Measurements from ENCODE around the gene HTT. TPM values are rescaled to one million over a fixed set of nuclear protein-coding genes. Genes with fewer than 3 reads are reported as not detected.

Gene HTT
- total RNA-seq, 1 donor from 2014 or later: 32.5 TPM

DNA sequence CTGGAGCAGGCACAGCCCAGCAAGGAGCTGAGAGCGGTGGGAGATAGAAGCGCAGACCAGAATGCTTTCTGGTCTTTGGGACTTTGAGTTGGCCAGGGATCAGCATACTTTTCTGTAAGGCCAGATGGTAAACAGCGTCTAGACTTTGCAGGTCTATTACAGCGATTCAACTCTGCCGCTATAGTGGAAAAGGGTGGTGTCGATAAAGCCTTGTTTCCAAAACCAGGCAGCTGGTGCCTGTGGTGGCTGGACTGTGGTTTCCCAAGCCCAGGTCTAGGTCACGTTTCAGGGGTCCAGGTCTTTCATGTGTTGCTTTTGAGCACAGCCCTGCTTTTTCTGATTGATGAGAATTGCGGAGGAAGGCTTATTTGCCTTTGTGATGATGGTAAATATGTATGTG, 40.2 kb upstream of the HTT start:
- no peak overlapping the region for H3K4me3 ChIP-seq (ENCODE audit: low read depth, low read length)
- TF ChIP-seq, protein P1, sequence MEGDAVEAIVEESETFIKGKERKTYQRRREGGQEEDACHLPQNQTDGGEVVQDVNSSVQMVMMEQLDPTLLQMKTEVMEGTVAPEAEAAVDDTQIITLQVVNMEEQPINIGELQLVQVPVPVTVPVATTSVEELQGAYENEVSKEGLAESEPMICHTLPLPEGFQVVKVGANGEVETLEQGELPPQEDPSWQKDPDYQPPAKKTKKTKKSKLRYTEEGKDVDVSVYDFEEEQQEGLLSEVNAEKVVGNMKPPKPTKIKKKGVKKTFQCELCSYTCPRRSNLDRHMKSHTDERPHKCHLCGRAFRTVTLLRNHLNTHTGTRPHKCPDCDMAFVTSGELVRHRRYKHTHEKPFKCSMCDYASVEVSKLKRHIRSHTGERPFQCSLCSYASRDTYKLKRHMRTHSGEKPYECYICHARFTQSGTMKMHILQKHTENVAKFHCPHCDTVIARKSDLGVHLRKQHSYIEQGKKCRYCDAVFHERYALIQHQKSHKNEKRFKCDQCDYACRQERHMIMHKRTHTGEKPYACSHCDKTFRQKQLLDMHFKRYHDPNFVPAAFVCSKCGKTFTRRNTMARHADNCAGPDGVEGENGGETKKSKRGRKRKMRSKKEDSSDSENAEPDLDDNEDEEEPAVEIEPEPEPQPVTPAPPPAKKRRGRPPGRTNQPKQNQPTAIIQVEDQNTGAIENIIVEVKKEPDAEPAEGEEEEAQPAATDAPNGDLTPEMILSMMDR (conservative IDR thresholded peaks at IDR 0.05; ENCODE audit: low read depth, low read length): no peak
- no peak for DNase-seq (ENCODE audit: low read depth)

DNA sequence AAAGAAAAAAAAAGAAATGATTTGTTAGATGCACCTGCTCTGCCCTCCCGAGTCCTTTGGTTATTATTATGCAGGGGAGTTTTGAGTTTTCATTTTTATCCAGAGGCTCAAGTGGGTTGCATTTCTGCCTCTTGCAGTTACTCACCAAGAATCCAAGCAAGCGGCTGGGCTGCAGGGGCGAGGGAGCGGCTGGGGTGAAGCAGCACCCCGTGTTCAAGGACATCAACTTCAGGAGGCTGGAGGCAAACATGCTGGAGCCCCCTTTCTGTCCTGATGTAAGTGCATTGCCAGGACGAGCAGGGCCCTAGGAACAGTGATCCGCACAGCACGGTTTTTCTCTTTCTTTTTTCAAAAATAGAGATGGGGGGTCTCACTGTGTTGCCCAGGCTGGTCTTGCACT, 39.2 kb upstream of the HTT start:
- no peak overlapping the region for H3K4me3 ChIP-seq (ENCODE audit: low read depth, low read length)
- DNase-seq (ENCODE audit: low read depth): no peak
- TF ChIP-seq, protein P1 (conservative IDR thresholded peaks at IDR 0.05; ENCODE audit: low read depth, low read length): no peak

DNA sequence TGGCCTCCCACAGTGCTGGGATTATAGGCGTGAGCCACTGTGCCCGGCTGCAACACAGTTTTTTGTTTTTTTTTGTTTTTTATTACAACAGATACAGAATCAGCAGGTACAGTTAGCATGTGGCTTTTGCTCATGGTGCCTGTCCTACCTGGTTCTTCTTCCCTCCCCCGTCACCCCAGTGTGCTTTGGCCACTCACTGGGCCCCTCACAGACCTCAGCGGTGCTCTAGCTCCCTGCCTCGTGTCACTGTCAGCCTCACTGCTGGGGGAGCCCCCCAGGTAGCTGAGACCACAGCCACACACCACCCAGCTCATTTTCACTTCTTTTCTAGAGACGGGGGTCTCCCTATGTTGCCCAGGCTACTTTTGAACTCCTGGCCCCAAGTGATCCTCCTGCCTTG, 38.8 kb upstream of the HTT start:
- no peak overlapping the region for H3K4me3 ChIP-seq (ENCODE audit: low read depth, low read length)
- no peak for DNase-seq (ENCODE audit: low read depth)
- TF ChIP-seq, protein P1 (conservative IDR thresholded peaks at IDR 0.05; ENCODE audit: low read depth, low read length): no peak

DNA sequence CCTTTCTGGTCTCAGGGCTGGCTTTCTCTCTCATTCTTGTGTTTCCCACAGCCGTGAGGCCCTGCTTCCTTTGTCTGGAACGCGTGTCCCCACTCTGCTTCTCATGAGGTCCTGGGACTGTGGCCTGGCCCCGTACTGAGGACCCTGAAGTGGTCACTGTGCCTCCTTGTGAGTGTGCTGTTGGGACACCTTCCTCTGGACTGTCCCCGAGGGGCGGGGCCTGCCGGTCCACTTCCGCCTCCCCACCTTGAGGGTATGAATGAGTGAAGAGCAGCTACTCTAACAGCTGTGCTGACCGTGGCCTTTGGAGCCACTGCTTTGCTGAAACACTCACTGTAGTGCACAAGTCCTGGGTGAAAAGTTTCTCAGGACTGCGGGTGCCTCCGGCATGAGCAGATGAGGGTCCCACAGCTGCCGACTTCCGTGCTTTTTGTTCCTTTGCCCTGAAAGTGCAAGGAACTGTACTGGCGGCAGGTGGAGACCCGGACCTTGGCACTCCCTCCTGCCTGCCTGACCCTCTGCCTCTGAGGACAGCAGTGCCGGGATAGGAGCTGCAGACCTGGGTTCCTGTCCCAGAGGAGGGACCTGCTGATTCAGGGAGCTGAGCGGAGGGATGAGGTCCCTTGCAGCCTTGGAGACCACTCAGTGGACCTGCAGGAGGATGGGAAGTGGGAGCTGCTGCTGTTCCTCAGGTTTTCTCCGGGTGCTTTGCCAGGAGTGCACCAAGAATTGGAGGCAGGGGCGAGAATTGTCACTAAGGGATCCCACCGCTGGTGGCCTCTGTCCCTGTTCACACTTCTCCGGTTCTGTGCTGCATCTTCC, 38.1 kb upstream of the HTT start:
- TF ChIP-seq, protein P1 (conservative IDR thresholded peaks at IDR 0.05; ENCODE audit: low read depth, low read length): no peak
- H3K4me3 ChIP-seq (ENCODE audit: low read depth, low read length): no peak overlapping the region
- no peak for DNase-seq (ENCODE audit: low read depth)

DNA sequence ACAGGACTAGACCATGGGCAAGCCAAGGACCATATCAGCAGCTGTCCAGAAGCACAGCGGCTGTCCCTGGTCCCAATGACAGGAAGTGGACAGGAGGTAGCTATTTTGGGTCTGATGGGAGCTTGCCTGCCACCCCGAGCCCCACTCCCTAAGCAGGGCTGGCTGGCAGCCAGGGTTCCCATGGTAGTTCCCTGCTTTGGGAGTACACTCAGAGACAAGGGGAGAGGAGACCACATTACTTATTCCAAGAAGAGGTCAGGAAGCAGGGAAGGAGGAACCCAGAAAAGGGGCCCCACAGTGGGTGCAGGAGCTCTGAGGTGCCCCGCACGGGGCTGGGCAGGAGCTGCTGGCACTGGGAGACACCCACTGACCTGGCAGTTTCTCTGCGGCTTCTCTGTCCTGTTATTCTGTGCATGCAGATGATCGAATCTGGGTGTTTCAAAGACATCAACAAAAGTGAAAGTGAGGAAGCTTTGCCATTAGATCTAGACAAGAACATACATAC, 36.5 kb upstream of the HTT start:
- TF ChIP-seq, protein P1 (conservative IDR thresholded peaks at IDR 0.05; ENCODE audit: low read depth, low read length): no peak
- no peak overlapping the region for H3K4me3 ChIP-seq (ENCODE audit: low read depth, low read length)
- no peak for DNase-seq (ENCODE audit: low read depth)

DNA sequence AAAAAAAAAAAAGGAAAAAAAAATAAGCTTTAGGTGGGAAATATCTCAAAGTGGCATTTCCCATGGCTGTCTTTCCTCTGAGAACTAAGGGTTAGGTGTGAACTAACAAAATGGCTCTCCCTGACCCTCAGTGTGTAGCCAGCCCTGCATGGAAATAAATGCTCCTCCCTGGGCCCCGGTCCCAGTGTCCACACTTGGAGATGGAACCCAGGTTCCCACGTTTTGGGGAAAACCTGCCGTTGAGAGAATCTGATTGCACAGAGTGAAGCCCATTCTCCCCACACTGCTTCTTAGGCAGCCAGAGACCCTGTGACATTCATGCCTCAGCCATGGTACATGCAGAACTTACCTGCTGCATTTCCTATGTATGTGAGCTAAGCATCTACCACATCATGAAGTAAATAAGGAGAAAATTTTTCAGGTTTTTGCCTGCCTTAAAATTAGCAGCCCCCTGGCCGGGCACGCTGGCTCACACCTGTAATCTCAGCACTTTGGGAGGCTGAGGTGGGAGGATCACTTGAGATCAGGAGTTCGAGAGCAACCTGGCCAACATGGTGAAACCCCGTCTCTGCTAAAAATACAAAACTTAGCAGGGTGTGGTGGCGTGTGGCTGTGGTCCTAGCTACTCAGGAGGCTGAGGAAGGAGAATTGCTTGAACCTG, 34.6 kb upstream of the HTT start:
- TF ChIP-seq, protein P1 (conservative IDR thresholded peaks at IDR 0.05; ENCODE audit: low read depth, low read length): no peak
- DNase-seq (ENCODE audit: low read depth): no peak

More for the DNA sequence above, 34.6 kb upstream of the HTT start:
- no peak overlapping the region for H3K4me3 ChIP-seq (ENCODE audit: low read depth, low read length)

Measured in epithelial cell of proximal tubule (primary cell).